ENCODE results near the gene ACTA2. TPM values are rescaled to one million over a fixed set of nuclear protein-coding genes. Genes with fewer than 3 reads are reported as not detected.

The ACTA2 gene
- total RNA-seq, 1 donor from 2014 or later: 74.5 TPM

- ATAC-seq (ENCODE audit: poor library complexity) (no peak), DNase-seq (no peak)
- intact Hi-C loops (cut with DNase I): no loop called here
Measured at GRCh38 chr10:88903715-88904114, 48.9 kb downstream of the ACTA2 start.

GRCh38 chr10:88901984-88902789 lies 50.4 kb downstream of the ACTA2 start:
- DNase-seq (no peak), ATAC-seq (ENCODE audit: poor library complexity) (no peak)
- intact Hi-C loops (cut with DNase I): no loop called here

- intact Hi-C loops (cut with DNase I): no loop called here
- DNase-seq (no peak), ATAC-seq (ENCODE audit: poor library complexity) (no peak)
Measured at GRCh38 chr10:88901206-88901983, 51.2 kb downstream of the ACTA2 start.

GRCh38 chr10:88899886-88900285 lies 52.7 kb downstream of the ACTA2 start:
- intact Hi-C loops (cut with DNase I): no loop called here
- ATAC-seq (ENCODE audit: poor library complexity) (no peak), DNase-seq (no peak)

GRCh38 chr10:88898727-88899126 lies 53.8 kb downstream of the ACTA2 start:
- no peak for ATAC-seq (ENCODE audit: poor library complexity)
- intact Hi-C loops (cut with DNase I): no loop called here
- no peak for DNase-seq

GRCh38 chr10:88896994-88897853 lies 55.3 kb downstream of the ACTA2 start:
- intact Hi-C loops (cut with DNase I): no loop called here
- DNase-seq (no peak), ATAC-seq (ENCODE audit: poor library complexity) (peak; percentile 18)

GRCh38 chr10:88896372-88896993 lies 56.1 kb downstream of the ACTA2 start:
- ATAC-seq (ENCODE audit: poor library complexity): peak; percentile 35
- DNase-seq: no peak
- intact Hi-C loops (cut with DNase I): no loop called here

- DNase-seq: no peak
- ATAC-seq (ENCODE audit: poor library complexity): no peak
- intact Hi-C loops (cut with DNase I): no loop called here
Measured at GRCh38 chr10:88895250-88895649, 57.3 kb downstream of the ACTA2 start.

GRCh38 chr10:88893611-88894010 lies 59.0 kb downstream of the ACTA2 start:
- intact Hi-C loops (cut with DNase I): no loop called here
- DNase-seq: no peak

GRCh38 chr10:88892222-88892967 lies 60.2 kb downstream of the ACTA2 start:
- ATAC-seq (ENCODE audit: poor library complexity) (no peak), DNase-seq (no peak)
- intact Hi-C loops (cut with DNase I): no loop called here

More at GRCh38 chr10:88893611-88894010, 59.0 kb downstream of the ACTA2 start:
- no peak for ATAC-seq (ENCODE audit: poor library complexity)

- DNase-seq: no peak
- ATAC-seq (ENCODE audit: poor library complexity): no peak
- intact Hi-C loops (cut with DNase I): no loop called here
Measured at GRCh38 chr10:88890681-88891381, 61.7 kb downstream of the ACTA2 start.

- DNase-seq (no peak), ATAC-seq (ENCODE audit: poor library complexity) (no peak)
- intact Hi-C loops (cut with DNase I): no loop called here
Measured at GRCh38 chr10:88889559-88890337, 62.8 kb downstream of the ACTA2 start.

- ATAC-seq (ENCODE audit: poor library complexity) (no peak), DNase-seq (no peak)
- intact Hi-C loops (cut with DNase I): no loop called here
Measured at GRCh38 chr10:88888810-88889445, 63.6 kb downstream of the ACTA2 start.

- intact Hi-C loops (cut with DNase I): no loop called here
- no peak for DNase-seq
Measured at GRCh38 chr10:88886557-88886956, 66.0 kb downstream of the ACTA2 start.

More at GRCh38 chr10:88886557-88886956, 66.0 kb downstream of the ACTA2 start:
- ATAC-seq (ENCODE audit: poor library complexity): no peak

Data from Right ventricle myocardium superior (tissue), 1 donor.